Sigmoid colon (tissue), 4 donors: ENCODE measurements around the gene DNAJB14.

Experiments used
- CTCF ChIP-seq, 4 experiments: fragments of 450-650 bp in 3 of 4; fragments of 200-600 bp in 1 of 4; IDR thresholded peaks; one replicate each; pipeline ENCODE4 v1.5.1; 2016 to 2019; ENCODE audit warnings: antibody characterized with exemption in 4 of 4, mild to moderate bottlenecking in 3 of 4, moderate library complexity in 2 of 4
- EP300 ChIP-seq, 4 donors: sonication (generic); formaldehyde crosslinking; IDR thresholded peaks; one replicate each; pipeline ENCODE4 v1.6.1; 2017; ENCODE audit warnings: antibody characterized with exemption in 4 of 4
- POLR2A ChIP-seq, 2 donors: fragments of 450-650 bp; IDR thresholded peaks; one replicate each; pipeline ENCODE4 v1.6.1; 2016; ENCODE audit warnings: antibody characterized with exemption in 2 of 2, mild to moderate bottlenecking in 2 of 2, moderate library complexity in 2 of 2
- POLR2AphosphoS5 ChIP-seq, 4 donors: sonication (generic); formaldehyde crosslinking; IDR thresholded peaks; one replicate each; pipeline ENCODE4 v1.6.1; 2017; ENCODE audit warnings: antibody characterized with exemption in 4 of 4

- no peak for TF ChIP-seq EP300 (IDR thresholded peaks at IDR 0.05)
- no peak for TF ChIP-seq CTCF (IDR thresholded peaks at IDR 0.05)
- TF ChIP-seq POLR2A (IDR thresholded peaks at IDR 0.05), result no peak
- TF ChIP-seq POLR2AphosphoS5 (IDR thresholded peaks at IDR 0.05), result no peak
These were observed 40.4 kb upstream of the DNAJB14 start for GRCh38 chr4:99986792-99987191.
